PC-3 (cell line): ENCODE results near the gene SCAF4. TPM values are rescaled to one million over a fixed set of nuclear protein-coding genes. Genes with fewer than 3 reads are reported as not detected.

ENCODE experiments used
- ATAC-seq: fragments of 200-7000 bp; cut with Tn5 transposase; 2 replicates; pipeline ENCODE4 v1.9.1; 2020; ENCODE audit warnings: mild to moderate bottlenecking, moderate library complexity
- BruUV-seq: library from RNA; stranded (reverse); fragments of 400-500 nt; replicated peaks from 2 replicates; lab custom pipeline; 2021; lab: Mats Ljungman, UMichigan
- CTCF ChIA-PET: fragments of 300-600 bp; sonication (Branson Sonifier 250); formaldehyde crosslinking; loops from one replicate; lab custom pipeline; 2022; ENCODE audit warnings: antibody characterized with exemption; lab: Charles Lee
- POLR2A ChIA-PET: fragments of 300-600 bp; sonication (Branson Sonifier 250); formaldehyde crosslinking; loops from one replicate; lab custom pipeline; 2022; ENCODE audit warnings: antibody characterized with exemption; ENCODE audit not compliant: unreplicated experiment; lab: Charles Lee
- DNase-seq: peaks from one replicate; pipeline ENCODE4 v3.0.0-alpha.2; 2015
- H2AFZ ChIP-seq: fragments of 300-600 bp; sonication (generic); 2 replicates; pipeline ENCODE4 v1.6.0; 2016; ENCODE audit warnings: antibody characterized with exemption, low read length
- H3F3A ChIP-seq: fragments of 300-600 bp; sonication (generic); one replicate; pipeline ENCODE4 v1.6.0; 2017; ENCODE audit warnings: antibody characterized with exemption, low read length, control low read depth, mild to moderate bottlenecking; ENCODE audit not compliant: unreplicated experiment
- H3K27ac ChIP-seq: fragments of 300-600 bp; sonication (generic); 2 replicates; pipeline ENCODE4 v1.5.1; 2016; ENCODE audit warnings: mild to moderate bottlenecking, low read length
- H3K27me3 ChIP-seq: fragments of 300-600 bp; sonication (generic); 2 replicates; pipeline ENCODE4 v1.6.1; 2016; ENCODE audit warnings: low read length, mixed read lengths
- H3K36me3 ChIP-seq: fragments of 300-600 bp; sonication (generic); 2 replicates; pipeline ENCODE4 v1.6.1; 2016; ENCODE audit warnings: low read depth, mixed run types, low read length, mixed read lengths
- H3K4me1 ChIP-seq: fragments of 300-600 bp; sonication (generic); 2 replicates; pipeline ENCODE4 v1.5.1; 2016; ENCODE audit warnings: low read length; ENCODE audit not compliant: insufficient read depth
- H3K4me2 ChIP-seq: fragments of 300-600 bp; sonication (generic); 2 replicates; pipeline ENCODE4 v1.6.0; 2016; ENCODE audit warnings: low read length
- H3K4me3 ChIP-seq: fragments of 300-600 bp; sonication (generic); 2 replicates; pipeline ENCODE4 v1.5.1; 2016; ENCODE audit warnings: mild to moderate bottlenecking, low read length, mixed read lengths
- H3K79me2 ChIP-seq: fragments of 300-600 bp; sonication (generic); 2 replicates; pipeline ENCODE4 v1.6.1; 2017; ENCODE audit warnings: low read length, mixed read lengths
- H3K9ac ChIP-seq: fragments of 300-600 bp; sonication (generic); 2 replicates; pipeline ENCODE4 v1.6.0; 2016; ENCODE audit warnings: mild to moderate bottlenecking, low read length
- H3K9me2 ChIP-seq: fragments of 300-600 bp; sonication (generic); replicated peaks from 2 replicates; pipeline ENCODE4 v1.6.1; 2016; ENCODE audit warnings: mixed run types, low read length, mixed read lengths
- H3K9me3 ChIP-seq: fragments of 300-600 bp; sonication (generic); 2 replicates; pipeline ENCODE4 v1.6.1; 2016; ENCODE audit warnings: low read length, mixed read lengths
- H4K20me1 ChIP-seq: fragments of 300-600 bp; sonication (generic); 2 replicates; pipeline ENCODE4 v1.6.1; 2016; ENCODE audit warnings: low read length, mixed read lengths
- CTCF ChIP-seq: fragments of 300-600 bp; sonication (generic); conservative IDR thresholded peaks from 2 replicates; pipeline ENCODE4 v1.5.1; 2017; ENCODE audit warnings: antibody characterized with exemption, low read depth, mild to moderate bottlenecking, low read length
- EZH2 ChIP-seq: fragments of 300-600 bp; sonication (generic); IDR thresholded peaks from one replicate; pipeline ENCODE4 v1.6.1; 2017; ENCODE audit warnings: antibody characterized with exemption, mild to moderate bottlenecking, low read length; ENCODE audit not compliant: unreplicated experiment
- EZH2phosphoT487 ChIP-seq: fragments of 300-600 bp; sonication (generic); IDR thresholded peaks from 2 replicates; pipeline ENCODE4 v1.6.1; 2018; ENCODE audit warnings: mild to moderate bottlenecking, antibody characterized with exemption, low read length, borderline replicate concordance
- intact Hi-C: fragments of 100-400 bp; cut with micrococcal nuclease; formaldehyde crosslinking; loops from 2 replicates; pipeline ENCODE4 v1.9.0; 2023
- total RNA-seq: library from RNA; depleted of rRNA; stranded (reverse); fragments of >200 nt; gene quantifications from 2 replicates; pipeline ENCODE4 v1.2.3, GENCODE V29; 2014

Gene SCAF4
- total RNA-seq, 1 experiment from 2014 or later, result 11.2 TPM

GRCh38 chr21:31682620-31683019, 49.3 kb downstream of the SCAF4 start:
- Histone ChIP-seq H3K4me3 (no peak overlapping the region), H3K4me1 (no peaks in the 10 kb centered on the region), H4K20me1 (no peaks in the 10 kb centered on the region), H3F3A (no peaks in the 10 kb centered on the region), H3K36me3 (peaks cover 64% of the 10 kb centered on the region), H3K4me2 (no peak overlapping the region), H3K9ac (no peak overlapping the region), H3K9me3 (no peaks in the 10 kb centered on the region), H2AFZ (no peak overlapping the region), H3K9me2 (no peaks in the 10 kb centered on the region), H3K27me3 (no peaks in the 10 kb centered on the region), H3K27ac (no peak overlapping the region), H3K79me2 (no peaks in the 10 kb centered on the region)
- DNase-seq, result no peak
- ATAC-seq, result no peak
- intact Hi-C loops, result no loop called here
- BruUV-seq, result no TSS peak
- CTCF ChIA-PET, result no interaction called here
- POLR2A ChIA-PET, result no interaction called here
- TF ChIP-seq CTCF (no peak), EZH2 (no peak), EZH2phosphoT487 (no peak)

DNA sequence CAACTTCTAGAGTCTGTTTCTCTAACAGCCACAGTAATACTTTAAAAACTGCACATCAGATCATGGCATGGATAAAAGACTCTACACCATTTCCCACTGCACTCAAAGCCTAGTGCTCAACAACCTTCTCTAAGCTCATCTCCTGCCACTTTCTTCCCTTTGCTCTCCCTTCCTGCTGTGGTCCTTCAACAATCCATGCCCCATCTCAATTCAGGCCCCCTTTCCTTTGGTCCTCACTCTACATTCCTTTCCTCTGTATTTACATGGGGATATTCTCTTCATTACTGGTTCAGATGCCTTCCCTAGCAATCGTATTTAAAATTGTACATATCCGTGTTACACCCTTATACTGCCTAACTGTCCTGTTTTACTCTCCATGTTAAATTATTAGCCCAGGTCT, 53.4 kb downstream of the SCAF4 start:
- POLR2A ChIA-PET, result interaction anchor here (0.5 kb wide), 1 partner anchor 9 kb away, joined by 3 read pairs; no protein-coding TSS in a partner anchor
- Histone ChIP-seq H3K79me2 (no peaks in the 10 kb centered on the region), H3K9ac (no peak overlapping the region), H3K27ac (no peak overlapping the region), H3K4me1 (no peaks in the 10 kb centered on the region), H3F3A (no peaks in the 10 kb centered on the region), H3K27me3 (no peaks in the 10 kb centered on the region), H3K9me3 (no peaks in the 10 kb centered on the region), H3K36me3 (peaks cover 34% of the 10 kb centered on the region; the same call in 1 of the 2 replicates), H3K4me3 (no peak overlapping the region), H3K9me2 (no peaks in the 10 kb centered on the region), H2AFZ (no peak overlapping the region), H3K4me2 (no peak overlapping the region), H4K20me1 (no peaks in the 10 kb centered on the region)
- ATAC-seq (no peak), DNase-seq (no peak)
- CTCF ChIA-PET, result interaction anchor here (0.6 kb wide), 1 partner anchor 255 kb away, joined by 4 read pairs; no protein-coding TSS in a partner anchor
- intact Hi-C loops, result no loop called here
- BruUV-seq, result no TSS peak
- TF ChIP-seq EZH2phosphoT487, result no peak
- TF ChIP-seq EZH2, result no peak
- TF ChIP-seq CTCF, result no peak

DNA sequence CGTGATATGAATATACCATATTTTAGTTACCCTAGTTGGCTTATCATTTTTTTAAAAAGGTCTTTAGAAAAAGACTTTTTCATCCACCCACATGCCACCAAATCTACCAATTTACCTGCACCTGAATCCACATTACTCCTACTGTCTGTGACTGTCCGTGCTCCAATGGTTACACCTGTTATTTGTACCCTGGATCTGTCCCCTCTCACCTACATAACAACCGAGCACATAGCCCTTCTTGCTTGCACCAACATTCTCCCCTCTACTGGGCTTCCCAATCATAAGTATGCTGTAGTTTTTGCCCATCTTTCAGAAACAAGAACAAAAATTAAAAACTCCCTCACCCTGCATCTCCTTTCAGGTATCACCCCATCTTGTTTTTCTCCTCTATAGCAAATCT, 54.9 kb downstream of the SCAF4 start:
- Histone ChIP-seq H3K9ac (no peak overlapping the region), H3K4me3 (no peak overlapping the region), H3K4me2 (no peak overlapping the region), H3F3A (no peaks in the 10 kb centered on the region), H3K4me1 (no peaks in the 10 kb centered on the region), H3K27ac (no peak overlapping the region), H4K20me1 (no peaks in the 10 kb centered on the region), H3K9me2 (no peaks in the 10 kb centered on the region), H3K79me2 (no peaks in the 10 kb centered on the region), H2AFZ (no peak overlapping the region), H3K27me3 (no peaks in the 10 kb centered on the region), H3K9me3 (no peaks in the 10 kb centered on the region), H3K36me3 (peaks cover 23% of the 10 kb centered on the region; the same call in 1 of the 2 replicates)
- ATAC-seq (no peak), DNase-seq (no peak)
- TF ChIP-seq EZH2 (no peak), EZH2phosphoT487 (no peak)
- intact Hi-C loops, result no loop called here
- no TSS peak for BruUV-seq
- CTCF ChIA-PET, result no interaction called here
- POLR2A ChIA-PET, result no interaction called here
